ENCODE results near the gene TMEM163.
"Not testable (repeated sequence)": the region's sequence is repeated elsewhere in the genome, so short reads cannot be mapped to it uniquely, and the experiment has no call there.

TMEM163 gene

DNA sequence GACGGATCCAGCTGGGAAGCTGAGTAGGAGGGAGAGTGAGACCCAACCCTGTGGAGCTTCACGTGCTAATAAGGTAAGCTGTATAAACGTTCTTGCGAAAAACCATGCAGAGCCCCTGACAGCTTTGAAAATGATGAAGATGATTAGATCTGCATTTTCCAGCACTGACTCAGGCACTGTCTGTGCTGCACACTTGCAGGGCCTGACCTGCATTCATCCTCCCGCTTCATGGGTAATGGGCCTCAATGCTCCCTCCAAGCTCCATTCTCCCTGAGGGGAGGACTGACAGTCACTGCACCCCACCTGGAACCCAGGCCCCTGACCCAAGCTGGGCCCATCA, 205.4 kb downstream of the TMEM163 start:
- no peak for FAIRE-seq

DNA sequence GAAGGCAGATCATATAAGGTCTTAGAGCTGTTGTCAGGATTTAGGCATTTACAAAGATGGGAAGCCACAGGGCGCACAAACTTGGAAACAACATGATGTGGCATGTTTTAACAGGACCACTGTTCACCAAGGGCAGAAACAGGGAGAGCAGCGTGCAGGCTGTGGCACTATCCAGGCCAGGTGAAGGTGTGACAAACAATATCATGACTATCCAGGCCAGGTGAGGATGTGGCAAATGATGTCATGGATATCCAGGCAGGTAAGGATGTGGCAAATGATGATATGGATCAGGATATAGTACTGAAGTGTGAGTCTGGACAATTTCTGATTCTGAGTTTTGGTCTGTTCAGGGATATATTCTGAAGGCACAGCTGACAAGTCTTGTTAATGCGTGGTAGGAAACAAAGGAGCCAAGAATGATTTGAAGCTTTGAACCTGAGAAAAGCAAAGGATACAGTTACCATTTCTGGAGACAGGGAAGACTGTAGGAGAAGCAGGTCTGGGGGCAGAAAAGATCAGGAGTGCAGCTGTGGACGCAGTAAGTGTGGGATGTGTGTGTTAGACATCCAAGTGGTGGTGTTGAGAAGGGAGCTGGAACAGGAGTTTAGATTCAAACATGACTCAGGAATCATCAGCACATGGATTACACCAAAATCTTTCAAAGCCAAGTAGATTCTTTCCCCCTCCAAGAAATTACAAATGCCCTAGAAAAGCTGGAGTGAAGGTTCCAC, 205.9 kb downstream of the TMEM163 start:
- no peak for FAIRE-seq

DNA sequence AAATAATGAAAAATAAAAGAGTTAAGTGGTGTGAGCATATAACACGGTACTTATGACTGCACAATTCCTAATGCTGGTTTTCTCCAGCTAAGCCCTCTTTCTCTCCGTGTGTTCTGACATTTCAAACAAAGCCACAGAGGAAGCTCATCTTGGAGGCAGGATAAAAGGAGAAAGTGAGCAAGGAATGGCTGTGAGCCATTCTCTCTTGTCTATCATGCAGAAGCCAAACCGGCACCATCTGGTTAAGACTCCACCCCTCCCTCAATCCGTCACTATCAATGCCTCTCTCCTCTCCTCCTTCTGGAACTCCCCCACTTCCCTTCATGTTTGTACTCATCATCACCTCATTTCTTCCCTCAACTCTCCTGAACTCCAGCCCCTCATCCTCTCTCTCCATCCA, 210.4 kb downstream of the TMEM163 start:
- no peak for FAIRE-seq

DNA sequence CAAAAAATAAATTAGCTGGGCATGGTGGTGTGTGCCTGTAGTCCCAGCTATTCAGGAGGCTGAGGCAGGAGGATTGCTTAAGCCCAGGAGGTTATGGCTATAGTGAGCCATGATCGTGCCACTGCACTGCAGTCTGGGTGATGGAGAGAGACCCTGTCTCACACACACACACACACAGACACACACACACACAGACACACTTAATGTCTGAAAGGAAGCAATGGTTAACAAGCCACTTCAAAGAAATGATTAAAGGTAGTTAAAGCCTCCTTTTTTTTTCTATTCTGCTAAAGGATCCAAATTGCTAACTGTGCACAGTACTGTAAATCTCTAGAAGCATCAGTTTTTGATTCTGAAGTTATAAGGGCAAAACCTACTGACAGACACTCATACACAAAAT, 211.1 kb downstream of the TMEM163 start:
- FAIRE-seq = no peak

DNA sequence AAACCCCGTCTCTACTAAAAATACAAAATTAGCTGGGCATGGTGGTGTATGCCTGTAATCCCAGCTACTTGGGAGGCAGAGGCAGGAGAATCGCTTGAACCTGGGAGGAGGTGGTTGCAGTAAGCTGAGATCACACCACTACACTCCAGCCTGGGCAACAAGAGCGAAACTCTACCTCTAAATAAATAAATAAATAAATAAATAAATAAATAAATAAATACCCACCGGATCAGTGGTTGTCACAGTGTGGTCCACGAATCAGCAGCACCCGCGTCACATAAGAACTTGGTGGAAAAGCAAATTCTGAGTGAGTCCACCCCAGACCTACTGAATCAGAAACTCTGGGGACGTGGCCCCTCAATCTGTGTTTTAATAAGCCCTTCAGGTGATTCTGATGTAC, 211.6 kb downstream of the TMEM163 start:
- FAIRE-seq = not testable (repeated sequence)

DNA sequence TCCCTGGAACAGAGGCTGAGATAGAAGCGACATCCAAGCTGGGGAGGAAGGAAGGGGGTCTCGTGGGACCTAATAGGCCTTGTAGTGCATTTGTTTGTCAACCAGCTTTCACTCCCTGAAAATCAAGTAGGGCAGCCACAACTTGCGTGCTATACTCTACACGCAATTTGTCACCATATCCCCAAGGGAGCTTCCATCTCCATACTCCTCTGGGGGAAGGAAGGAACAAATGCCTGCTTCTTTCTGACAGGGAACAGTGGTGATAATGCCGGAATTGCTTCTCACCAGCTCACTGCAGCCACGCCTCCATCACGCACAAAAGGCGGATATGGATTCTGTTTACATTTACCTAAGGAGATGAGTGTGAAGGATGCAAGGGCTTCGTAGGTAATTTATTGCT, 213.4 kb downstream of the TMEM163 start:
- FAIRE-seq = no peak

DNA sequence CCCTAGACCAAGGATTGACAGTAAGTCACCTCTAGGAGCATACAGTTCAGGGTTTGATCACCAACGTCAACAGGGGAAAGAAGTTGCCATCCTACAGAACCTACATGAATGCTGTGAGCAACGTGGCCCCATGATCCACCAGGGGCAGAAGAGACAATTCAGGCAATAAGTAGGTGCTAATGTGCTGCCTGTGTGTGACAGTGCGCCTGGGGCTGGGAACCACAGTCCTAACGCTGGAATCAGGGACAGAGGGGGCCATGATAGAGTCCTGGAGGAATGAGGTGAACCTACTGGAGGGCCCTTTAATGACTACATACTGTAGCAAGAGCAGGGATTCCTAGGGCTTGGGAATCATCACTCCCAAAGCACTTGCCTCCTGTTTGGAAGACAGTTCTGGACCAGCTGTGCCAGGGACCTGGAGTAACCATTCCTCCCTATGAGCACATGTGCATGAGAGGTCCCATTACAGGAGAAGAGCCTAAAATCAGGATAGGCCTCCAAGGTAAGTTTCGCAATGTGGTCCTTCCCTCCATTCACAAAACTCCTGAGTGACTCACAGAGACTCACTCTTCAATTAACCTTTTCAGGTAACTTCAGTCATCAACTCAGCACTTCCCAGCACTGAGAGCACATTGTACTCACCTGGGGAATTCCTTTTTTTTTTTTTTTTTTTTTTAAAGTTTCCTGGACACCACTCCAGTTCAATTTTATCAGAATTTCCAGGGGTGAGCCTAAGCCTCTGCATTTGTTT, 214.0 kb downstream of the TMEM163 start:
- no peak for FAIRE-seq

DNA sequence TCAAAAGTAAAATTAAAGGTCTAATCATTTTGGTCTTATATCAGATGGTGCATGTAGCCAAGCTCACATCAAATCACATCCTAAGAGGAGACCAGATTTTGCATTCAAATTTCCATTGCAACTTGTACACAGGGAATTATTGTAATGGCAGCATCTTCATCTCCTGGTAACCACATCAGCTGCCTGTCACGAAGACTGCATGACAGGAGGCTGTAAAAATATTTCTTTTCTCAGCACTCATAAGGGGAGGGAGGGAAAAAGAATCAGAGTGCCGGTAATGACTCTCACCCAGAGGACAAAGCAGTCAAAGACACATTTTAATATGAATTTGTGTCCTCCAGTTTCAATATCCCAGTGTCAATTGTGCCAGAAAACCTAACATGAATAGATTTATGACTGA, 216.7 kb downstream of the TMEM163 start:
- no peak for FAIRE-seq

DNA sequence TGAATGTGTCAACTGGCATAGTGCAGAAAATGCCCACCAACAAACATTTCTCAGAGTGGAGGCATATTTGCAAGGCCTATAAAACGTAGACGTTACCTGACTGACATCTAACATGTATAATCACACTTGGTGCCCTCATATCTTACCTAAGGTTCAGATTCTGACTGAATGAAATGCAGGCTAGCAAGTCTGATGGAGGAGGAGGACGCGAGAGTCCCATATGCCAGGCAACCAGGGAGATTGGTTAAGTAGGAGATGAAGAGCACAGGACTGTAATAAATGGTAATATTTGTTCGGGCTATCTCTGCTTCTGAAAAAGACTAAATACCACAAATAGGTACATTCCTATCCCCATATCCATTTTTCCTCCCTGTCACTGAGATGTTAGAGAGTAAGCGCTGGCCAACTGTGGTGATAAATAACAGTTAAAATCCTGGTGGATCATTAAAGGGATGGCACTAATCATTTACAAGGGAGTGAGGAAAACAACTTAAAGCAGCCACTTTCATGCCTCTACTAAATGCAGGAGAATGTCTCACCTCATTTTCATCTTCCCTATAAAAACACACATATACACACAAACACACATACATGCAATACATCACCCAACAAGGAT, 217.2 kb downstream of the TMEM163 start:
- FAIRE-seq = no peak

DNA sequence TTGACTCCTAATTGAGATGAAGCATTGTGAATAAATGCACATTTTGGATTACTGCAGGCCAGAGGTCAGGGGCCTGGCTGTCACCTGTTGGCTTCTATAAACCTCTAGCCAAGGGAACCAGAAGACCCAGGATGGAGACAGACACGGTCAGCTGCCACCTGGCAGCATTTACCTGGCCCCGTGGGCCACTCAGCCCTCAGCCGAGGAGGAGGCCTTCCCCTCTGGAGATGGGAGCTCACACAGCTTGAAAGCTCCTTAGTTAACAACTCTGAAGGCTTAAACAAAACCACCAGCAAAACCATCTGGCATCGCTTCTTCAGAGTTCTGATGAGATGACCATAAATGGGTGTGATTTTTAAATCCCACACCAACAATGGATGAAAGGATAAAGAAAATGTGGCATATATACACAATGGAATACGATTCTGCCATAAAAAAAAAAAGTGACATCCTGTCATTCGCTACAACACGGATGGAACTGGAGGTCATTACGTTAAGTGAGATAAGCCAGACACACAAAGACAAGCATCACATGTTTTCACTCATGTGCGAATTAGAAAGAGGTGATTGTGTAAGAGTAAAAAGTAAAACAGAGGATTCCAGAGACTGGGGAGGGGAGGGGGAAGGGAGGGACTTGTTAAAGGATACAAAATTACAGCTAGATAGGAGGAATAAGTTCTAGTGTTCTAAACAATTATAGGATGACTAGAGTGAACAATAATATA, 218.4 kb downstream of the TMEM163 start:
- FAIRE-seq = no peak

DNA sequence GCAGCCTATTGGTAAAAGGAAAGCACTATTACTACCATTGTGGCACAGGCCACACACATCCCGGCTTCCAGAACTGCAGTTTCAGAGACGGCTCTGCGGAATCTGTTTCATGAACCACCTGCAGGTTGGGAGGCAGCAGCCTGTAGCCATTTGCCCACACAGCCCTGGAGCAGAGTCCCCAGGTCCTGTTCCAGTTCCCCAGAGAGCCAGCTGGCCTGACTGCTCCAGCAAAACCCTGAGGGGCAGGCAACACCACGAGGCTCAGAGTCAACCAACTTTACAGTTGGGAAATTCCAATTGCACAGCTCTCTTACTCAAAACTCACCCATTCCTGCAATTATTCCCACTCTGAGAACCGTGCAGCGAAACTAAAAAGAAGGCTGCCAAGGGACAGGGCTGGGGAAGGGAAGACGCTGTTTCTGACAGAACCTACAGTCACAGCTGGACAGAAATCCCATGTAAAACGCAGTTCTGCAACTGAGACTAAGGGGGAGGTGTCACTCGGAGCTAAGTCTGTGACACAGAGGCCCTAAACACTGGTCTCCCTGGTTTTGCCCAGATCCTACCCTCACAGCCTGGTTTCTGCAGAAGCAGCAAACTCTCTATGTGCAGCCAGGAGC, 219.4 kb downstream of the TMEM163 start:
- FAIRE-seq = no peak

DNA sequence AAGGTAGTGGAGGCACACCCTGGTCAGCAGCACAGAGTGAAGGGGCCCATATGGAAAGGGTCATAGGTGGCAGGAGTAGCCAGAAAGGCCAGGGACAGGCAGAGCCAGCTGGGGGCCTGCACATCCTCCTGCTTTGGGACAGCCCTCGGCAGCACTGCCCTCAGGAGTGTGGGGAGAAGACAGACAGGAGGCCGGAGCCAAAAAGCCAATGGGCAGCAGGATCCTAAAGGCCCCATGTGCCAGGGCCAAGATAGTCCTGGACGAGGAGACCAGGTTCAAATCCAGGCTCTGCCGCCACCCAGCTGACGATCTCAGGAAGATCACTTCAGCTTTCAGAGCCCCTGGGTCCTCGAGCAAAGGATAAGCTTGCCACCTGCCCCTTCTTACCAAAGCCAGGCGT, 220.1 kb downstream of the TMEM163 start:
- FAIRE-seq = no peak

DNA sequence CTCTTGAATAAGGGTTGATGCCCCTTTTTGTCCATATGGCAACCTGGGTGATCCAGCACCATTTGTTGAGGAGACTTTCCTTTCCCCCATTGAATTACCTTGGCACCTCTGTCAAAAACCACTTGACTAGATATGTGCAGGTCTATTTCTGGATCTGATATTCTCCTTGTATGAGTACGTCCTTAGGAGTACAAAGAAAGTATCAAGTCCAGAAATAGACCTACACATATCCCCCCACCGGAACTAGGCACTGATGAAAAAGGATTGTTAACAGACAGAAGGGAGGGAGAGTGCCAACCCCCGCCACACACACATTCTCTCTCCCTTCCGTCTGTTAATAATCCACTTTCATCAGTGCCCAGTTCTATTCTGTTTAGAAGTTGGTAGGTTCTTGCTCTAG, 225.0 kb downstream of the TMEM163 start:
- no peak for FAIRE-seq

DNA sequence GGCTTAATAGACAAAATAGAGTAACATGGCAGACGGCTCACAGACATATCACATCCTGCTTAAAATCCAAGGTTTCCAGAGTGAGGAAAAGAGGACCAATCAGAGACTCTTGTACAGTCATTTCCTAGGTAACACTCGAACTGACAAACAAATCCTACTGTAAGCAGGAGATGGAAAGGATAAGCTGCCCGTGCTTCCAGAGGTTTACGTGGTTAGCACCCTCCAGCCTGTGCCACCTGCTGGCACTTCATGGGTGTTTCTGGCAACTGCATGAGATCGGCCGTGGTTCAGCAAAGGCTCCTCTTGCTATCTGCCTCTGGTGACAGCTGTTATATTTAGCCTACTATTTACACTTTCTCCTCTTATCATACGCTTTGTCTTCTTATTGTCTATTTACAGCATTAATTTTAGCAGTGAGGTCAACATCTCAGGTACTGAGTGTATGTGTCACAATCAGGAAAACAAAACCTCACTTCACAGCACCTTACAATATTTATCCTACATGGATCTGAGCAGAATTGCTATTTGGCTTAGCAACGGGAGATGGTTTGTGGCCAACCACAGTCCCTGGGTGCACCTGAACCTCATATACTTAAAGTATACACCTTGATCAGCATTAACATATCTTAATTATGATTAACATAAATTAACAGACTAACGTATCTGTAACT, 226.9 kb downstream of the TMEM163 start:
- FAIRE-seq = no peak

DNA sequence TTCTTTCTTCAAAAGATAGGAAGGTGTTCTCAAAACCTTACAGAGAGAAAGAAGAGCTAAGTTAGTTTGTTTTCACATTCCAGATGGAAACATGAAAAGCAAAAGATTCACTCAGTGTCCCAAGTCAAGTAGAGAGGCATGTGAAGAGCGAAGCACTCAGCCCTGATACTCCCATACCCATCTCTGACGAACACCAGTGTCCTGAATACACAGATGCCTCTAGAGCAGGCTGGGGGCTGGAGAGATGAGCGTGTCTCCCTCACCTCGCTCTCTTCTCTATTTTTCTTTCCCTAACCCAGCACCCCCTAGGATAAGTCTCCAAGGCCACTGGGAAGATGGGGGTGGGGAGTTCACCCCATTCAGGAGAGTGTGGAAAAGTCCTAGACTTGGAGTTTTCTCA, 227.8 kb downstream of the TMEM163 start:
- no peak for FAIRE-seq

DNA sequence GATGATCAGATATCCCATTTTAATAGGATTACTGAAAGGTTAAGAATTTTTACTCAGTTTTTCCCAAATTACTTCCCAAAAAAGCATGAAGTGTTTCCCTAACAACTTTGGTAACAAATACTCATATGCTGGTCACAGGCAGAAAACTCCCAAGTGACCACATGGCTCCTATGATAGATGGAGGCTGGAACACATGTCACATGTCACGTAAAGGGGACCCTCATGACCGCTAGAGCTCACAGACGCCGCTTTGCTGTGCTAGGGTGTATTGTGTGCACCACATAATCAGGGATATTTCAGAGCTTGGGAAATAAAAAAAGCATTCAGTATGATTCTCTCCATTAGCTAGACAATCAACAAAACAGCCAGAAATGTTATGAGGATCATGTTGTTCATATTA, 228.2 kb downstream of the TMEM163 start:
- no peak for FAIRE-seq

DNA sequence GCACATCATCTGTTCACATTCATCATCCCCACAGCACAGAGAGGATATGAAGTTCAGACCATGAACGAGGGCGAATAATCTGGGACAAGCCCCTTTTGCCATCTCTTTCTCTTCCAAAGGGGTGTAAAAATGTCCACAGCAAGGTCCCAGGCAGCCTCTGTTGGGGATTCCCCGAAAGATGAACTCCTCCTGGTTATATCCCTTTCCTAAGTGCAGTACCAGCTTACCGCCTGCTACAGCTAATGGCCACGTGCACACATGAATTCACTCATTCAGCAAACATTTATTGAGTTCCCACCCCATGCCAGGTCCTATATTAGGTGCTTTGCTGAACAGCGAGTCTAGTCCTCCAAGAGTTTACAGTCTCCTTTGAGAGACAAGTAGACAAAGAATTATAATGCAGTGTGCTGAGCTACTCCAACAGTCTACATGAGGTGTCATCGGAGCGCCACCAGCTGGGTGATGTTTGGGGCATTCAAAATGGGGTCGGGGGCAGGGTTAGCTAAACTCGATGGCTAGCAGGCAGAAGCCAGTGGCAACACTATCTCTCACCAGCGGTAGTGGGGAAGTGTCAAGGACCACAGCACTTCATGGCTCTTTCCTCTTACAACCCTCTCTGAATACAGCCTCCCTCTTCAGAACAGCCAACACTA, 228.9 kb downstream of the TMEM163 start:
- FAIRE-seq = no peak

DNA sequence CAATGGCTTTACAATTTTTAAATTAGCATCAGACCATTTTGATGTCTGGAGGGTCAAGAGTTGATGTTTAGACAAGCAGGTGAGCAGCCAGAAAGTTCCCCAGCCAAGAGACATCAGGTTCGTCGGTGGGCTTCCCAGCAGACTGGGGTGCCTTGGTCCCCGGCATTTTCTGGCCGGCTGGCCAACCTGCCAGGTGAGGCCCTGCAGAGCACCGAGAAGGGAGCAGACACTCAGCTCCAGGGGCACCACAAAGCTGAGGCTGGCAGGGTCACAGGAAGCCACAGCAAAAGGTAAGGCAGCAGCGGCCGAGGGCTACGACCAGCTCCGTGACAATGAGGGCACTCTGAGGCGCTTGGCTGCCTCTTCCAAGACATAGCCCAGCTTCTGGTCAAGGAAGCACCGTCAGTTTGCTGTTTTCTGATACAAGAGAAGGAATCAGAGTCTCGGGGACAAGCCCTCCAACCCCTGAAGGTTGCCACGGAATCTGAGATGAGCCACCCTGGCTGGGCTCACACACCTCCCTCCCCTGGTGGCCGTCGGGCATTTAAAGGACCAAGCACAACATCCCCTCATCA, 235.9 kb downstream of the TMEM163 start:
- no peak for FAIRE-seq

DNA sequence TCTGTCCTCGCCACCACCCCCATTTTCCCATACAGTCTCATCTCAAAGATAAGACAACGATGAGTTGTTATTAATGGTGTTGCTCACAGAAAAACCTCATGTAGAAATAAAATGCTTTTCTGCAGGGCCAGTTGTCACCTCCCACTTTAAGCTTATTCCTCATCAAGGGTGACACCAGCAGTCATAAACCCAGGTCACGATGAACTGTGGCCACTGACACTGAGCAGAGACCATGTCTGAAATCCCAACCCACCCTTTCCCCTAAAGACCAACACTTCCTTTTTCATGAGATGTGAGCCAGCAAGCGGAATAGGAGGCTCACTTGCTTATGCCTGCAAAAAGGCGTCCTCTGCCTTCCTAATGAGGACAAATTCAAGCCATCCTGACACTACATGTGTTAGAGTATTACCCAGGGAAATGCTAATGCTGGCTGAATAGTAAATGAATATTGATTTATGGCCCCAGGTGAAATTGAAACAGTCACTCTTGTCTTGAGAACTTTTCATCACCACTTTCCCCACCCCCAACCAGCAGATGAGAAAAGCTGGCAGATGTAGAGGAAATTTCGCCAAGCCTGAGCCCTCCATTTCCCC, 236.6 kb downstream of the TMEM163 start:
- no peak for FAIRE-seq

DNA sequence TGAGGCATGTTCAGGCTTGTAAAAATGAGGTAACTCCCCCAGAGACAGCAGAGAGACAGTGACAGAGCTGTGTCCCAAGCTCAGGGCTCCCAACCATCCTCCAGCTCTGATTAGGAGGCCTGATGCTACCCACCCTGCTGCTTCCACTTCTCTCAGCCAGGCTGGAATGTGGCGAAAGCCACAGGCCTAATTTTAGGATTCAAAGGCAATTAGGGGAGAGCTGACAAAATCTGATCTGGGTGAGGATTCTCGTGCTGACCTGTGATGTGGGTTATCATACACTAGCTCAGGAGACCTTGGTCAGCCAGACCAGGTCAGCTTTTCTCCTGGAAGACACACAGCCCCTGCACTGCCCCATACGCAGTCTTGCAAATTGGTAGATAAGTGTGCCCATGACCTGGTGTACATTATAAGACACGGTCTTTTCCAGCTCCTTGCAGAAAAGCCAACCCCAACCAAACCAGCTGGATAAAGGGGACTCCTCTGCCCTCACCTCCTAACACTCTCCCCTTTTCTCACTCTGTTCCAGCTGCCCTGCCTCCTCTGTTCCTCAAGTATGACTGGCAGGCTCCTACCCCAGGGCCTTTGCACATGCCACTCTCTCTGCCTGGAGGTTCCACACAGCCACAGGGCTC, 239.0 kb downstream of the TMEM163 start:
- FAIRE-seq = no peak

DNA sequence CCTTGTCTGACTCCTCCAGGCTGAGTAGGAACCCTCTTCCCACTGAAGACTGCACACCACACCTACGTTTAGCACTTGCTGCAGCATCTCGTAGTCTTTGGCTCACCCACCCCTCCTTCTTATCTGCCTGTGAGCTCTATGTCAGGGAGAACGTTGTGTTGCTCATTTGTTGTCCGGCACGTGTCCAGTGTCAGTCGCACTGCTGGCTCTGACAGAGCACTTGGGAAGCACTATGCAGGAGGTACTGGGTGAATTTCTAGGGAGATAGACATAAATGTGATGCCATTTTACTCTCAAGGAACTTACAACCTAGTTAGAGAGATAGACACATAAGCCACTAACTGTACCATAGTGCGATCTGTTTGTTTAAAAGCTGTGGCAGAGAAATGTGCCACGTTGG, 241.8 kb downstream of the TMEM163 start:
- FAIRE-seq = not testable (repeated sequence)
